ENCODE data around the gene LRRC2. TPM values are rescaled to one million over a fixed set of nuclear protein-coding genes. Genes with fewer than 3 reads are reported as not detected.

The LRRC2 gene
- total RNA-seq, 1 experiment from 2014 or later: 2.6 TPM

DNA sequence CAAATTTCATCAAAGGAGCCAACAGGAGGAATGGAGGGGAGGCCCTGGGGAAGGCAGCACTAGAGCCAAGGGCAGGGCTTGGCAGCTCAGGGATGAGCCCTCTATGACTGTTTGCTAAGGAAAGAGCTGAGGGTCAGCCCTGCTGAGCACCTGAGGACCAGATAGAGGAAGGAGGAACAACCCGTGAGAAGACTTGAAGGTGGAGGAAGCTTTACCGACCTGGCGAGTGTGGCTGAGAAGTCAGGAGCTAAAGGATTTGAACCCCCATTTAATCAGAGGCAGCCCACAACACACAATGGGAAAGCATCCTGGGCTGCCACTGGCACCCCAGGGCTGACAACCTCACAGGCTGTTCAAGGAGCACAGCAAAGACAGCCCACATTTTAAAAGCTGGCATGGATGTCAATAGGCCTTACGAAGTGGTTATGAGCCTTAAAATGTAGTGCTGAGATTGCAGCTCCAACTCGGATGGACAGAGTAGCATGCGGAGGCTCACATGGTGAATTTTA is 20.7 kb upstream of the LRRC2 start:
- H3K36me3 Mint-ChIP-seq (ENCODE audit: insufficient read depth in 1 of 3, low read depth in 3 of 3): peaks cover 78 to 99% (median 96%) of the 10 kb centered on the region in 3 experiments

More for the DNA sequence above, 20.7 kb upstream of the LRRC2 start:
- Histone ChIP-seq H3K27ac (ENCODE audit: insufficient read length, low read depth, low read length) (peak overlapping the region; percentile 26), H3K79me1 (ENCODE audit: insufficient read depth, low read depth, low read length, poor library complexity, severe bottlenecking) (no peaks in the 10 kb centered on the region), H4K5ac (ENCODE audit: insufficient read length, low read depth, low read length) (no peak overlapping the region), H2BK5ac (ENCODE audit: insufficient read length, low read length) (no peak overlapping the region), H4K91ac (ENCODE audit: insufficient read length, low read depth, low read length) (no peak overlapping the region), H3K4ac (ENCODE audit: low read depth, low read length) (no peak overlapping the region), H3K18ac (ENCODE audit: insufficient read length, low read depth, low read length) (no peak overlapping the region), H2AK5ac (ENCODE audit: insufficient read length, low read length) (no peak overlapping the region), H2BK20ac (ENCODE audit: low read depth, low read length, poor library complexity, severe bottlenecking) (no peak overlapping the region), H3K23ac (ENCODE audit: insufficient read length, low read depth, low read length) (no peak overlapping the region), H3K27me3 (ENCODE audit: insufficient read depth, low read length) (no peaks in the 10 kb centered on the region), H2AFZ (ENCODE audit: low read length) (no peak overlapping the region), H2BK15ac (ENCODE audit: low read depth, low read length) (no peak overlapping the region), H2BK120ac (ENCODE audit: low read depth, low read length, poor library complexity, severe bottlenecking) (no peak overlapping the region), H4K20me1 (ENCODE audit: control insufficient read depth, insufficient read depth, insufficient read length) (no peaks in the 10 kb centered on the region), H2BK12ac (ENCODE audit: insufficient read length, low read depth, low read length) (no peak overlapping the region), H3K9ac (ENCODE audit: extremely low read depth, insufficient read length, low read length) (no peak overlapping the region), H3K9me3 (ENCODE audit: control insufficient read depth, low read depth, low read length) (no peaks in the 10 kb centered on the region), H3K4me1 (ENCODE audit: insufficient read depth, low read length) (no peaks in the 10 kb centered on the region), H3K4me2 (ENCODE audit: insufficient read depth, insufficient read length, low read length) (no peak overlapping the region), H3K23me2 (ENCODE audit: insufficient read length, low read depth, low read length, poor library complexity, severe bottlenecking) (no peaks in the 10 kb centered on the region), H3K79me2 (ENCODE audit: insufficient read depth, low read length) (no peaks in the 10 kb centered on the region), H3T11ph (ENCODE audit: low read length) (no peak overlapping the region), H3K14ac (ENCODE audit: insufficient read depth, low read length) (no peak overlapping the region), H3K56ac (ENCODE audit: insufficient read length, low read depth, low read length) (no peak overlapping the region), H4K8ac (replicated peaks; ENCODE audit: insufficient read length, low read depth, low read length) (no peak overlapping the region)
- Mint-ChIP-seq H3K27ac (peak overlapping the region in 1 of 3 experiments; percentile 13; a peak in 2 of 7 replicates), H3K4me1 (peaks cover 15 to 30% of the 10 kb centered on the region in 2 experiments), H3K27me3 (ENCODE audit: low read depth) (peaks cover 18% of the 10 kb centered on the region), H3K9me3 (peaks cover 56 to 59% of the 10 kb centered on the region in 2 experiments), H3K4me3 (no peak overlapping the region)
- DNase-seq: peak; percentile 53
- TF ChIP-seq, protein P1, sequence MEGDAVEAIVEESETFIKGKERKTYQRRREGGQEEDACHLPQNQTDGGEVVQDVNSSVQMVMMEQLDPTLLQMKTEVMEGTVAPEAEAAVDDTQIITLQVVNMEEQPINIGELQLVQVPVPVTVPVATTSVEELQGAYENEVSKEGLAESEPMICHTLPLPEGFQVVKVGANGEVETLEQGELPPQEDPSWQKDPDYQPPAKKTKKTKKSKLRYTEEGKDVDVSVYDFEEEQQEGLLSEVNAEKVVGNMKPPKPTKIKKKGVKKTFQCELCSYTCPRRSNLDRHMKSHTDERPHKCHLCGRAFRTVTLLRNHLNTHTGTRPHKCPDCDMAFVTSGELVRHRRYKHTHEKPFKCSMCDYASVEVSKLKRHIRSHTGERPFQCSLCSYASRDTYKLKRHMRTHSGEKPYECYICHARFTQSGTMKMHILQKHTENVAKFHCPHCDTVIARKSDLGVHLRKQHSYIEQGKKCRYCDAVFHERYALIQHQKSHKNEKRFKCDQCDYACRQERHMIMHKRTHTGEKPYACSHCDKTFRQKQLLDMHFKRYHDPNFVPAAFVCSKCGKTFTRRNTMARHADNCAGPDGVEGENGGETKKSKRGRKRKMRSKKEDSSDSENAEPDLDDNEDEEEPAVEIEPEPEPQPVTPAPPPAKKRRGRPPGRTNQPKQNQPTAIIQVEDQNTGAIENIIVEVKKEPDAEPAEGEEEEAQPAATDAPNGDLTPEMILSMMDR (conservative IDR thresholded peaks at IDR 0.05): no peak
- no CpG with 5 or more reads among the region's 6 CpGs for WGBS (ENCODE audit: extremely low coverage, insufficient read length, low lambda C conversion rate)
